ENCODE data around the gene UBL4A. TPM values are rescaled to one million over a fixed set of nuclear protein-coding genes. Genes with fewer than 3 reads are reported as not detected.

Gene UBL4A
- polyA plus RNA-seq, 2 of the 4 experiments (the other 2 are of a cell fraction), result 26.4 to 37.7 TPM

- Histone ChIP-seq H3K4me2 (no peak overlapping the region), H3K27ac (no peak overlapping the region), H3K4me1 (peaks cover 11% of the 10 kb centered on the region), H3K9me3 (no peaks in the 10 kb centered on the region), H3K4me3 (no peak overlapping the region)
- no peak for DNase-seq (ENCODE audit: low read depth in 1 of 2, low spot score in 1 of 2)
- ChIA-PET CTCF (interaction anchor here (1.3 kb wide), 1 partner anchor 89 kb away, joined by 3 read pairs; no protein-coding TSS in a partner anchor), POLR2A (no interaction called here)
- no peak for ATAC-seq
- FAIRE-seq, result no peak
- WGBS (ENCODE audit: missing lambda C conversion rate), result 93% methylated on average over 3 of the region's 8 CpGs
- no peak for TF ChIP-seq BHLHE40 (IDR thresholded peaks at IDR 0.05; ENCODE audit: low read depth, low read length)
- TF ChIP-seq MAFK (IDR thresholded peaks at IDR 0.05; ENCODE audit: partially characterized antibody), result no peak
Observed at GRCh38 chrX:154462396-154462795, 24.0 kb downstream of the UBL4A start.

- FAIRE-seq (no peak), ATAC-seq (peak in 1 of 2 experiments; percentile 13; a peak in 2 of 6 replicates), DNase-seq (ENCODE audit: low read depth in 1 of 2, low spot score in 1 of 2) (no peak)
- Histone ChIP-seq H3K4me3 (no peak overlapping the region), H3K4me1 (peaks cover 11% of the 10 kb centered on the region), H3K4me2 (no peak overlapping the region), H3K27ac (no peak overlapping the region), H3K9me3 (no peaks in the 10 kb centered on the region)
- ChIA-PET CTCF (interaction anchor here (0.6 to 1.1 kb wide), 2 partner anchors 67 to 85 kb away, joined by 3 read pairs; no protein-coding TSS in a partner anchor), POLR2A (no interaction called here)
- 97% methylated on average over 6 of the region's 26 CpGs for WGBS (ENCODE audit: missing lambda C conversion rate)
- TF ChIP-seq CTCF (IDR thresholded peaks at IDR 0.05) (no peak), CBX8 (IDR thresholded peaks at IDR 0.05) (no peak), EP300 (IDR thresholded peaks at IDR 0.05) (no peak), PBX3 (IDR thresholded peaks at IDR 0.05) (no peak)
Observed at GRCh38 chrX:154460326-154460725, 26.1 kb downstream of the UBL4A start.

- ATAC-seq, result 0 out of 6 replicates have a peak, but pooled peaks of 1 of the 2 experiments have one; percentile 3
- POLR2A ChIA-PET, result interaction anchor here (1.4 kb wide), 1 partner anchor 19 kb away, joined by 4 read pairs; the partner anchor contains the start of gene LAGE3
- WGBS (ENCODE audit: missing lambda C conversion rate), result 80% methylated on average over 4 of the region's 14 CpGs
- no peak for DNase-seq (ENCODE audit: low read depth in 1 of 2, low spot score in 1 of 2)
- CTCF ChIA-PET, result interaction anchor here (1.1 kb wide), 1 partner anchor 68 kb away, joined by 3 read pairs; no protein-coding TSS in a partner anchor
- Histone ChIP-seq H3K4me2 (no peak overlapping the region), H3K4me3 (no peak overlapping the region), H3K9me3 (no peaks in the 10 kb centered on the region), H3K4me1 (peaks cover 11% of the 10 kb centered on the region), H3K27ac (no peak overlapping the region)
- TF ChIP-seq REST (IDR thresholded peaks at IDR 0.05), result no peak
- no peak for TF ChIP-seq NPAS2 (CRISPR knock-in tag; IDR thresholded peaks at IDR 0.05; ENCODE audit: borderline replicate concordance)
- no peak for TF ChIP-seq SREBF2 (IDR thresholded peaks at IDR 0.05)
- no peak for TF ChIP-seq ZSCAN20 (CRISPR knock-in tag; IDR thresholded peaks at IDR 0.05)
- TF ChIP-seq HOXA7 (CRISPR knock-in tag; IDR thresholded peaks at IDR 0.05), result no peak
- TF ChIP-seq POLR2A (IDR thresholded peaks at IDR 0.05; ENCODE audit: low read length), result no peak
- TF ChIP-seq FOSL2 (IDR thresholded peaks at IDR 0.05), result no peak
- no peak for TF ChIP-seq FOSL2 (CRISPR knock-in tag; IDR thresholded peaks at IDR 0.05)
- TF ChIP-seq HDAC2 (IDR thresholded peaks at IDR 0.05), result no peak
- TF ChIP-seq PHF8 (IDR thresholded peaks at IDR 0.05; ENCODE audit: borderline replicate concordance, low read depth), result no peak
- no peak for TF ChIP-seq CEBPB (IDR thresholded peaks at IDR 0.05)
- no peak for TF ChIP-seq EP300 (IDR thresholded peaks at IDR 0.05)
- TF ChIP-seq BCL3 (IDR thresholded peaks at IDR 0.05), result no peak
- TF ChIP-seq ZFP36 (IDR thresholded peaks at IDR 0.05; ENCODE audit: borderline replicate concordance, partially characterized antibody), result no peak
- no peak for FAIRE-seq
Observed at GRCh38 chrX:154459832-154460231, 26.6 kb downstream of the UBL4A start.

Measured in A549 (cell line).